ENCODE data around the gene UPK1A. TPM values are rescaled to one million over a fixed set of nuclear protein-coding genes. Genes with fewer than 3 reads are reported as not detected.
"Not testable (repeated sequence)": the region's sequence is repeated elsewhere in the genome, so short reads cannot be mapped to it uniquely, and the experiment has no call there.

UPK1A gene
- polyA plus RNA-seq, 12 donors, result 0.16 to 31.4 (median 5.6) TPM; not detected in 7

DNA sequence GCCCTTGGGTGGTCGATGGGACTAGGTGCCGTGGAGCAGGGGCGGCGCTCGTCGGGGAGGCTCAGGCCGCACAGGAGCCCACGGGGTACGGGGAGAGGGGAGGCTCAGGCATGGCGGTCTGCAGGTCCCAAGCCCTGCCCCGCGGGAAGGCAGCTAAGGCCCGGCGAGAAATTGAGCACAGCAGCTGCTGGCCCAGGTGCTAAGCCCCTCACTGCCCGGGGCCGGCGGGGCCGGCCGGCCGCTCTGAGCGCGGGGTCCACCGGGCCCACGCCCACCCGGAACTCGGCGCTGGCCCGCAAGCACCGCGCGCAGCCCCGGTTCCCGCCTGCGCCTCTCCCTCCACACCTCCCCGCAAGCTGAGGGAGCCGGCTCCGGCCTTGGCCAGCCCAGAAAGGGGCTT is 24.8 kb downstream of the UPK1A start:
- DNase-seq, result not testable (repeated sequence)

DNA sequence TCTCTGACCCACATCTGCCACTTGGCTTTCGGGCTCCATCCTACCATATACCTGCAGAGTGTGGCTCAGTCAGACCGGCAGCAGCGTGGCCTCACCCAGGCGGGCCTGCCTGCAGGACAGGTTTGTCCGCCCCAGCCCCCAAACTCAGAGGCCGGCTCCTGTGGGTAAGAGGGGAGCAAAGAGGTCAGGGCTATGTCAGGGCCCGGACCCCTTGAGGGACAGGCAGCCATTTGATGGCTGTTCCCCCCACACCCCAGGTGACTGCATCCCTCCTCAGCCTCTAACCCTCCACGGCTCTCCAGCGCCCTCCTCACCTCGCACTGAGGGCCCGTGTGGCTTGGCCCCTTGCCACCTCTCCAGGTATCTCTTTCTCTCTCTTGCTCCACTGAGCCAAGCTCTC is 25.7 kb downstream of the UPK1A start:
- no peak for DNase-seq

DNA sequence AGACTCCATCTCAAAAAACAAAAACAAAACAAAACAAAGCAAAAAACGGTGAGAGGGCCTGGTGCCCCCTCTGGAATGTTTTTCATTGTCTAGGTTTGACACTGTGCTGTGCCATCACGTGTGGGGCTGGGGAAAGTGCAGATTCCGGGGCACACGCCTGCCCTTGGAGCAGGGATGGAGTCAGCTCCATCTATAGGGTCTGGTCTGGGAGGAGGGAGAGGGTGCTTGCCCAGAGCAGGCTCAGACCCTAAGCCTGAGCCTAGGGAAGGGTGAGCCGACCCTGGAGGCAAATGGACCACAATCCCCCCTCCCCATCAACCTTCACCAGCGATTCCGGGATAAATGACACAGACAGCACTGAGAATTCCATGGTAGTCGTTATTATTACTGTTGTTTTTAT is 27.1 kb downstream of the UPK1A start:
- no peak for DNase-seq

DNA sequence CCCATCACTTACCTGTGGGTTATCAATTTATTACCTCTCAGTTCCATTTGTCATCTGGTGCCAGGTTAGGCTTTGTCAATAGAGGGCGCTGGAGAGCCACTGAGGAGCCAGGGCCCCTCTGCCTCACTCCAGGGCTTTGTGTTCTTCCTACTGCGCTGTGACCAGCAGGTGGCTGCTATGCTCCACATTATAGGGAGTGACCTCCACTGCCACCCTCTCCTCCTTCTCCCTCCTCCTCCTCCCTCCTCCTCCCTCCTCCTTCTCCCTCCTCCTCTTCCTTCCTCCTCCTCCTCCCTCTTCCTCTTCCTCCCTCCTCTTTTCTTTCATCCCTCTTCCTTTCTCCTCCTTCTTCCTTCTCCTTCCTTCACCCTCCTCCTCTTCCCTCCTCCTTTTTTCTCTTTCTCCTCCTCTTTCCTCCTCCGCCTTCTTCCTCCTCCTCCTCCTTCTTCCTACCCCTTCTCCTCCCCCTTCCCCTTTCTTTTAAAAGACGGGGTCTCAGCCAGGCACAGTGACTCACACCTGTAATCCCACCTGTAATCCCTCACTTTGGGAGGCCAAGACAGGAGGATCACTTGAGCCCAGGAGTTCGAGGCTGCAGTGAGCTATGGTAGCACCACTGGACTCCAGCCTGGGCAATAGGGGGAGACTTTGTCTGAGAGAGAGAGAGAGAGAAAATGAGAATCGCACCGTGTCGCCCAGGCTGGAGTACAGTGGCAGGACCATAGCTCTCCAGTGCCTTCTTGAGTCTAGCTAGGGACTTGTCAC is 27.7 kb downstream of the UPK1A start:
- DNase-seq, result peak; percentile 84

DNA sequence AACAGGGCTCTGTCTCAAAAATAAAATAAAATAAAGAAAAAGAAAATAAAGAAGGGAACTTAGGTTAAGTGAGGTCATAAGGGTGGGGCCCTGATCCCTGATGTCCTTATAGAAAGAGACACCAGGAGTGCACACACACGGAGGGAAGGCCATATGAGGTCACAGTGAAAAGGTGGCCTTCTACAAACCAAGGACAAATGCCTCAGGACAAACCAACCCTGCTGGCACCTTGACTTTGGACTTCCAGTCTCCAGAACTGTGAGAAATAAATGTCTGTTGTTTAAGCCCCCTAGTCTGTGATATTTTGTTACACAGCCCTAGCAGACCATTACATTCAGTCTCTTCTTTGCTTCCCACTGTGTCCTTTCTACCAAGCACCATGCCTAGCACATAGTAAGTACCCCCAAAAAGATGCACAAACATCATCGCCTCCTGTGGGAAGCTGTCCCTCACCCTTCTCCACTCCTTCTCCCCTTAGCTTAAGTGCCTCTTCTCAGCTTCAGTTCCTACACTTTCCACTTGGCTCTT is 29.6 kb downstream of the UPK1A start:
- no peak for DNase-seq

DNA sequence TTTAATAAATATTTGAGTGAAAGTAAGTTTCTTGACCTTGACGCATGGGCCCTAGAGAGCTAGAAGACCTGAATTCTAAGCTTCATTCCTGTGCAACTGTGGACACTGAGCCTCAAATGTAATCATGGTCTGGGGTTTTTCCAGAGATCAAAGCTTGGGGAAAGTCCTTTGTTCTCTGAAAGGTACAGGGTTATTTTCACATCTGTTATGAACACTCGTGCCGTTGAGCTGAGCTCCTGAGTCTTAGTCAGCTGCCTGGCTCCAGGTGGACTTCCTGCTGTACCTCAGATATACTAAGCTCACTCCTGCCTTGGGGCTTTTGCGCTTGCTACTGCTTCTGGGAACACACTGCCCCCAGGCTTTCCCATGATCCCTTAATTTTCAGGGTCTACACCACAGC is 30.5 kb downstream of the UPK1A start:
- DNase-seq, result no peak

DNA sequence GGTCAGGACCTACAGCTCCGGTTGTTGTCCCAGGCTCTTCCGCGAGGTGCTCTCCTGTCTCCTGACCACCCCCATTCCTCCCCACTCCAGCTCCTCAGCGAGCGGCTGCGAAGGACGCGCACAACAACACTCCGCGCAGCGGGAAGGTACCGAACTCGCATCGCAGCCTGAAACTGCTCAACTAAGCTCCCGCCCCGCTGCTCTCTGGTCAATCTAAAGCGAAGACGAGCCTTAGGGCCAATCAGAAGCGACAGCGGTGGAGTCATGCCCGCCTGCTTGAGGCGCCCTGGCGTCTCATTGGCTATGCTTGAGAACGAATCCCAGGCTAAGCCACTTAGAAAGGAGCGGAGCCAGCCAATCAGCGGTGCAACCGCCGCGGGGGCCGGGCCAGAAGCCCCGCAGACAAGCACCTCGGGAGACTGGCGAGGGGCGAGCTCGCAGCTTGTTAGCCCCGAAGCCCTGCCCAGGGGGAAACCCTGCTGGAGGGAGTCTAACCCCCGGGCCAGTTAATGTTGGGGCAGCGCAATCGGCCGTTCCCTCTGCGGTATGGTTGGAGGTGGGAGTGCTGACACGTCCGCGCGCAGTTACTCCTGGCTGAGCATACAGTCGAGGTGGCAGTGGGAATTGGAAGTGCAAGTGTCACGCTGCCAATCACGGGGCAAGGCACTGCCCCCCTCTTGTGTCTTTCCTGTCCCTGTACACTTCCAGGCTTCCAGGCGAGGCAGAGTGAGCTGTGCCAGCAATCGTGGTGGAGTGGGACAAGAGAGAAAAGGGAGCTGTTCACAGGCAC is 36.1 kb downstream of the UPK1A start:
- DNase-seq, result peak; percentile 96

DNA sequence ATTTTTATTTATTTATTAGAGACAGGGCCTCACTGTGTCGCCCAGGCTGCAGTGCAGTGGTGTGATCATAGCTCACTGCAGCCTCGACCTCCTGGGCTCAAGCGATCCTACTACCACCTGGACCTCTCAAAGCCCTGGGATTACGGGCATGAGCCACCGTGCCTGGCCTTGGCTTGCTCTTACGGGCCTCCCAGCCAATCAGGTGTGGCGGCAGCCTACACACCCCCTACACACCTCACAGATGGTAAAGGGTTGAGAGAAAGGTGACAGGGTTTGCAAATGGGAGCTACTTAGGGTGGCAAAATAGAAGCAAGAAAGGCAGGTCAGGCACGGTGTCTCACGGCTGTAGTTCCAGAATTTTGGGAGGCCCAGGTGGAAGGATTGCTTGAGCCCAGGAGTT is 37.0 kb downstream of the UPK1A start:
- DNase-seq, result no peak

DNA sequence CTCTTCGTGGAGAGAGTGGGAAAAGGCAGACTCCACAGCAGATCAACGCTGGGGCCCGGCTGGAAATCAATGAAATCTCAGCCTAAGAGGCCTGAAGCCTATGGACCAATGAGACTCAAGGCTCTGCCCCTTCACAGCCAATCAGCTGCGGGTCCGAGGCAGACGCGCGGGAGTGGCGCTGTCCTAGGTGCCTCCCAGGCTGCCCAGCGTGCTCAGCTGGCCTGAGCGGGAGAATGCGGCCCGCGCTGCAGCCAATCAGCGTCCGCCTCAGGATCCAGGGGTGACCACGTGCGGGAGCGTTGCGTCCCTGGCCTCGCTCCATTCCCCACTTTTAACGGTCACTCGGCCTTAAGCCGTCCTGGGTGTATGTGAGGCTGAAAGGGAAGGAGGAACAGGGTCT is 37.9 kb downstream of the UPK1A start, which contains the start of gene ZBTB32:
Gene ZBTB32, plus strand, starts transcription at position 341 of the 400 bp plus-strand sequence. CDS start 10,069 bp downstream, outside the sequence.
- no peak for DNase-seq

DNA sequence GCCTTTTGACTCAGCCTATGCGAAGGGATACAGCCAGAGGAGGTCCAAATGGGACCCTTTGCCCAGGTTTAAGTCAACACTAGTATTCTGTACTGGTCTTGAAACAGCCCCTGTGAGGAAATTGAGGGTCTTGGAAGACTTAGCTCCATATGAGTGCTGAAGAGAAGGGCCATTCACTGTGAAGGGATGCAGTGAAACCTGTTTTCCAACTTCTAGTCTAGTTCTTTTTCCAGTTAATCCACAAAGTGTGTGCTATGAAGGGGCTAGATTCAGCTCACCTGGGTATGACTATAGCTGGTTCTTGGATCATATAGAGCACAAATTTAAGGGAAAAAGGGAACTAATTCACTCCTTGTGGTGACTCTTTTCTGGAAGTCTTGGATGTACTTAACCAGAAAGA is 42.1 kb downstream of the UPK1A start:
- DNase-seq, result no peak

DNA sequence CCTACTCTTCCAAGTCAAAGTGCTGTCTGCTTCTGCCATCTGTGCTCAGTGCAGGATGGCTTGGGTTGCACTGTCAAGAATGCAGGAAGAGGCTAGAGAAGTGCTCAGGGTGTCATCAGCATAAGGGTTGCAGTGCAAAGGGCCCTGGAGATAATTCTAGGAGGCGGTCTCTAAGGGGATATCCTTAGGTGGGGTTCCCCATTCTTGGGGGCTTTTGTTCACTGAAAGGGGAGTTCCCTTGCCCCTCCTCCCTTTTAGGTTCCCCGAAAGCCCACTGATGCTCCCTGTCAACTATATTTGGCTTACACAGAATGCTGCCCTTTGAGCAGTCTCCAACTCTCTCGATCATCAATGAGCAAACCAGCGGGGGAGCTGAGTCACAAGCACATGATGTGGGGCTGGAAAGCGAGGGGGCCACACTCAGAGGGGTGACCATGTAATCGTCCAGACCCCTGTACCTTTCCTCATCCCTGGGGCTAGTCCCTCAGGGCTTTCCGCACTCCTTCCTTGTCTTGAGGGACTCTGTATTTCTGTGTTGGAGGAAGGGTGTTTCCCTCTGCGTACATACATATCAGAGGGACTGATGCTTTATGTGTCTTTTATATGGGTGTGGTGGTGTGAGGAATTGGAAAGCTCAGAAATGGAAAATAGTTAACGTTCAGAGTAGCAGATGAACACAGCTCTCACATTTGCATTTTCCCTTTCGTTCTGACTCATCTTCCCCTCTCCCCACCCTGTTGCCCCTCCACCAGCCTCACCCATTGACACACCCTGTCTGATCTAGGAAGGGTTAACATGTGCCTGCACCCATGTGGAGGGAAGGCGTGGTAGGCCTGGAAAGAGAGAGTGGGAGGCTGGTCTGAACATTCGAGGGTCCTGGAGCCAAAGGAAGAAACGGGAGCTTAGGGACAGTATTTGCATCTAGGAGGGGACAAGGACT is 44.7 kb downstream of the UPK1A start:
- no peak for DNase-seq

DNA sequence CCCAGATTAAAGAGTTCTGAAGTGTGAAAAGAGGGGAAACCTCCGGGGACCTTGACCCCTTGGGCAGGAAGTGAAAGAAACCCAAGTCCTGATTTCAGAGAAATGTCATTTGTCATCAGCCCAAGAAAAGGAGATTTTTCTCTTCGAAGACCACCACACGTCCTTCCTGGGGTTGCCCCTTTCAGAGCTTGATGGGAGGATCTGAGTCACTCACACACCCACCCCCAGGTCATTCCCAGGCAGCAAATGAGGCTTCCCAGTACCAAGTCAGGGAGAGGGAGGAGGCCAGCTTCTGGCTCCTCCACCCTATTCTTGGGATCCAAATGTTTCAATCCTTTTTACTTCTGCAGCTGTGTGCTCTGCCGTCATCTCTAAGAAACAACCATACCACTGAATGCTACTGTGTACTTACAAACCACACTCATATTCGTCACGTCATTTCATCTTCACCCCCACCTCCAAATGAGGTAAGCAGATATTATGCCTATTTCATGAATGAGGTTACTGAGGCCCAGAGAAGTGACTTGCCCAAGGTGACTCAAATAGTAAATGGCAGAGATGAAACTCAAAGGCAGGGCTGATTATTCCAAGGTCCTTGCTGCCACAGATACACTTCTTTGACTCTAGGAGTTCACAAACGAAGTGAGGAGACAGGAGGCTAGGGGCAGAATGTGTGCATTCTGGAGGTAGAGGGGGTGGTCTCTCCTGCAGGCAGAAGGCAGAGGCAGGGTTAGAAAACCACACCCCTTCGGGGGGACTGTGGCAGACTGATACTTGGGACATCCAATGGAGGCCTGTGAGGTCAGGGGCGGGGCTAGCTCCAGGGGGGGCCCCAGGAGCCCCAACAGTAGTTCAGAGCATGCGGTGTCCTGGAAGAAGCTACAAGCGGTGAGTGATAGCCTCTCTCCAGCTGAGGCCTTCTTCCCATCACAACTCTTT is 46.5 kb downstream of the UPK1A start:
- DNase-seq, result no peak

DNA sequence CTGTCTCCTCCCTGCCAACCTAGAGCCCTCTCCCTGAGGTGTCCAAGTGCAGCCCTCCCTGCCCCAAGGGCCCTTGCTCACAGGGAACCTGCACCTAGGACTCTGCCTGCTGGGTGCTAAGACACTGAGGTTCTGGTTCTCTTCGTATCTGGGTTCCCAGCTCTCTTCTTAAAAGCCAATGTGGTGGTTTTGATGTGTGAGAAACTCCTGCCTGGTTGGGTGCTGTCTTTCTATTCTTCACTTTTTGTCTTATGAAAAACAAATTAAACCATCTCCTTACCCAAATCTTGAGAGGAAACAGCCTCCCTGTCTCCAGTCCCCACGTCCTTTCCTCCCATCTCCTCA is 47.2 kb downstream of the UPK1A start:
- no peak for DNase-seq

DNA sequence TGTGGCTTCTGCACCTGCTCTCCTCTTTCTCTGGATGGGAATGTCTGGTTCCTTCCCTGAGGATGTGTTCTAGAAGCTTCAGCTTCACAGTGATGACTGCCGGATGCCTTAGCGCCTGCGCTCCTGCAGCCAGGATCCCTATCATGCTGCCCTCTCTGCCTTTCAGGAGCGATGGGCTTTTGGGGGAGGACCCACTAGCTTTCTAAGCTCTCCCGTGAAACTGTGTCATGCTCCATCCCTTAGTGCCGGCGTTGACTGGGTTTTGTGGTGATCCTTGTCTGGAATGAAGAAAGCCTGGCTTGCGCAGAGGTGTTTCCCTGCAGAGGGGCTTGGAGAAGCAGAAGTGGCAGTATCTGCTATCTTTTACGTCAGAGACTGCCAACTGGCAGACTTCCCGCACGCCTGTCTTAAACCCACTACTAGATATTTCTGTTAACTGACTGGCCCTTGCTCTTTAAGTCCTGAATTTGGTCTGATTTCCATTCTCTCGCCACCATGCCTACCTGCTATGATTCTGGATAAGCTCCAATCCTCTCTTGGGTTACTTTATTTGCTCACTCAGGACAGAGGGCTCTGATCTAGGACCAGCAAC is 47.7 kb downstream of the UPK1A start:
- DNase-seq, result no peak

DNA sequence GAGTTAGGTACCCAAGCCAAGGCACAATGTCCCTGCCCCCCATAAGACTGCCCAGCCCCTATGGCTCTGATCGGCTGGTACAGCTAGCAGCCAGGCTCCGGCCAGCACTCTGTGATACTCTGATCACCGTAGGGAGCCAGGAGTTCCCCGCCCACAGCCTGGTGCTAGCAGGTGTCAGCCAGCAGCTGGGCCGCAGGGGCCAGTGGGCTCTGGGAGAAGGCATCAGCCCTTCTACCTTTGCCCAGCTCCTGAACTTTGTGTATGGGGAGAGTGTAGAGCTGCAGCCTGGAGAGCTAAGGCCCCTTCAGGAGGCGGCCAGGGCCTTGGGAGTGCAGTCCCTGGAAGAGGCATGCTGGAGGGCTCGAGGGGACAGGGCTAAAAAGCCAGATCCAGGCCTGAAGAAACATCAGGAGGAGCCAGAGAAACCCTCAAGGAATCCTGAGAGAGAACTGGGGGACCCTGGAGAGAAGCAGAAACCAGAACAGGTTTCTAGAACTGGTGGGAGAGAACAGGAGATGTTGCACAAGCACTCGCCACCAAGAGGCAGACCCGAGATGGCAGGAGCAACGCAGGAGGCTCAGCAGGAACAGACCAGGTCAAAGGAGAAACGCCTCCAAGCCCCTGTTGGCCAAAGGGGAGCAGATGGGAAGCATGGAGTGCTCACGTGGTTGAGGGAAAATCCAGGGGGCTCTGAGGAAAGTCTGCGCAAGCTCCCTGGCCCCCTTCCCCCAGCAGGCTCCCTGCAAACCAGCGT is 48.5 kb downstream of the UPK1A start:
- no peak for DNase-seq

DNA sequence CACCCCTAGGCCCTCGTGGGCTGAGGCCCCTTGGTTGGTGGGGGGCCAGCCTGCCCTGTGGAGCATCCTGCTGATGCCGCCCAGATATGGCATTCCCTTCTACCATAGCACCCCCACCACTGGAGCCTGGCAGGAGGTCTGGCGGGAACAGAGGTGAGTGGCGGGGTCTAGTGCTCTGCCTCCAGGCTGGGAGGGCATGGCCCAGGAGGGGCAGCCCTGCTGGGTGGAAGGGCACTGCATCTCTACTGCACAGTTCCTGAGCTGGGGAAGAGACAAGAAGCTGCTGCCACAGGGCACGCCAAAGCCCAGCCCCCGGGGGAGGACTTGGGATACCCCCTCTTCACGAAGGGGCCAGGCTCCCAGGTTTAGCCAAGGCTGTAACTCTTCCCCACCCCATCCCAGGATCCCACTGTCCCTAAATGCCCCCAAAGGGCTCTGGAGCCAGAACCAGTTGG is 49.1 kb downstream of the UPK1A start:
- DNase-seq, result no peak

DNA sequence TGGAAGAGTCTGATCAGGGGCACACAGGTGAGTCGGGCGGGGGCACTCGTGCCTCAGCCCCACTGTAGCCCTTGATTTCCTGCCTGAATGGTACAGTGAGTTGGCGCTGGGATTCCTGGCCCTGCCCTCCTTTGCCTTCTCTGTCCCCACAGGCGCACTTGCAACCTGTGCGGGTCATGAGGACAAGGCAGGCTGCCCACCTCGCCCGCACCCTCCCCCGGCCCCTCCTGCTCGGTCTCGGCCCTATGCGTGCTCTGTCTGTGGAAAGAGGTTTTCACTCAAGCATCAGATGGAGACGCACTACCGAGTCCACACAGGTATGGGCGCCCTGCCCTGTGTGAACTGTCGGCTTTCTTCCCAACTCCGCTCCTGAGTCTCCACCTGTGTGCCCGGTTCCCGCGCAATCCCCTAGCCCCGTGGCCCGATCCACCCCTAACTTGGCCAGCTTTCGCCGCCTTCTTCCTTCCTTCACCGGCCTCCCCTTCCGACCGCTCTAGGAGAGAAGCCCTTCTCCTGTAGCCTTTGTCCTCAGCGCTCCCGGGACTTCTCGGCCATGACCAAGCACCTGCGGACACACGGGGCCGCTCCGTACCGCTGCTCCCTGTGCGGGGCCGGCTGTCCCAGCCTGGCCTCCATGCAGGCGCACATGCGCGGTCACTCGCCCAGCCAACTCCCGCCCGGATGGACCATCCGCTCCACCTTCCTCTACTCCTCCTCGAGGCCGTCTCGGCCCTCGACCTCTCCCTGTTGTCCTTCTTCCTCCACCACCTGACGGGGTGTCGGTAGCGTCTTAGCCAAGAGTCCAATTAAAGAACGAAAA is 49.9 kb downstream of the UPK1A start:
- no peak for DNase-seq
